Activated CD4-positive, CD25-positive, alpha-beta regulatory T cell treated with anti-CD3 and anti-CD28 coated beads, Interleukin-2, amount 50 U/mL, for 72 hours (primary cell): ENCODE data around the gene KRTAP10-3.
"Not testable (repeated sequence)": the region's sequence is repeated elsewhere in the genome, so short reads cannot be mapped to it uniquely, and the experiment has no call there.

Experiments
- DNase-seq: peaks from one replicate; pipeline ENCODE4 v3.0.0; 2021

KRTAP10-3 gene

DNA sequence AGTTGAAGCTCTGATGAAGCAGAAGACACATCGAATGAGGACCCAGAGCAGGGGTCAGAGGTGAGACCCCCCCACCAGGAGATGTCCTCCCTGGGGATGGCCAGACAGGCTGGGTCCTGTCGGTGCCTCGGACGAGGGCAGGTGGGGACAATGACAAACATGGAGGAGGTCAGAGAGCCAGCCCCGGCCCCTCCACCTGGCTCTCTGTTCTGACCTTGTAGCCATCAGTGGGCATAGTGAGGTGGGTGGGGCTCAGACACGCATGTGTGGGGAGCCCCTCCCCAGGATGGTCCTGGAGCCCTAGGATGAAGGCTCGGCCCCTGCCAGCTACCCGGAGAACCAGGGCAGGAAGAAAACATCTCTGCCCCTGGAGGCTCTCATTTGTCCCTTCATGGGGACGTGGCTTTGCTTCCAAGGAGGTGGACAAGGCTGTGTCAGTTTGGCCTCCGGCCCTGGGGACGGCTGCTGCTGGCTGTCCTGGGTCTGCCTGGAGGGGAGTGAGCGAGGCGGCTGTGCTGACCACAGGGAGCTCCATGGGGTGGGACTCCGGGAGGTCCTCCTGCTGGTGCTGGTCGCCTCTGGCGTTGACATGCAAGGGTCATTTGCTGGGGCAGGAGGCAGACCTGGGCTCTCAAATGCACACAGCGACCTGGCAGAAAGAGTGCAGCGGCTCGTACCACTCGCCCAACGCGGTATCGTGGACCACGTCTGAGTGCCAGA lies 31.2 kb upstream of the KRTAP10-3 start:
- no peak for DNase-seq

DNA sequence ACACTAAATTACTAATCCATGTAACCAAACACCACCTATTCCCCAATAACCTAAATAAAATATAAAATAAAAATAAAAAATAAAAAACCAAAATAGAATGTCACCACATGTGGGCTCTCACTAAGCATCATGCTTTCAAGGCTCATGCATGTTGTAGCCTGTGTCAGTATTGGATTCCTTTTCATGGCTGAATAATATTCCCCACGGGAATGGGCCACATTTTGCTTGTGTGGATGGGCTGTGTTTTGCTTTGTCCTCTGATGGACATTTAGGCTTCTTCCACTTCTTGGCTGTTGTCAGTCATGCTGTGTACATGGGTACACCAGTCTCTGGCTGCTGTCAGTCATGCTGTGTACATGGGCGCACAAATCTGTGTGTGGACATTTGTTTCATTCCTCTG lies 30.5 kb upstream of the KRTAP10-3 start:
- no peak for DNase-seq

DNA sequence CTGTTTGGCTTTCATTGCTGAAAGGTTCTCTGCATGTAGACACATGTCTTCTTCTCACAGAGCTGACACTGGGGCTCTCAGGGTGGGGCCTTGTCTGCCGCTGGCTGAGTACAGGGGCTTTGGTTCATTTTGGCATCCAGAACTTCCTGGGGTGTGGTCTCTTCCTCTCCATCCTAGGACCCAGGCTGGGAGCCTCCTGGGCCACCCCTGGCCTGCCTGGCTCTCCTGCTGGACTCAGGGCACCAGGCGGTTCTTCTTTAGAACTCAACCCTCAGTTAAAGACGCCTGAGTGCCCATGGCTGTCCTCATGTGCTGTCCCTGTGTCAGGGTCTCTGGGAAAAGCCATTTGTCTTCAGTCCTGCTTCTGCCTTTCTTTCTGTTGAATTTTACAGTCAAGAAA lies 27.3 kb upstream of the KRTAP10-3 start:
- no peak for DNase-seq

DNA sequence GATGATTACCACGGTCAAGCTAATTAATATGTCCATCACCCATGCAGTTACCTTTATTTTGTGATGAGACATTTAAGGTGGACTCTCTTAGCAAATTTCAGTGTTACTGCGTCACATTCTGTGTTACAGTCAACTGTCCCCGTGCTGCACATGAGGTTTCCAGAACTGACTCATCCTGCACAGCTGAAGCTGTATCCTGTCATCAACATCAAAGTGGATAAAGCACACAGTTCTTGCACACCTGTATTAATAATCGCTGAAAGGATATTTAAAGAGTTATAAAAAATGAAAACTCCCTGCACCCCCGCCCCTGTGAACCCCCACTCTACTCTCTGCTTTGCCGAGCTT lies 25.2 kb upstream of the KRTAP10-3 start:
- no peak for DNase-seq

DNA sequence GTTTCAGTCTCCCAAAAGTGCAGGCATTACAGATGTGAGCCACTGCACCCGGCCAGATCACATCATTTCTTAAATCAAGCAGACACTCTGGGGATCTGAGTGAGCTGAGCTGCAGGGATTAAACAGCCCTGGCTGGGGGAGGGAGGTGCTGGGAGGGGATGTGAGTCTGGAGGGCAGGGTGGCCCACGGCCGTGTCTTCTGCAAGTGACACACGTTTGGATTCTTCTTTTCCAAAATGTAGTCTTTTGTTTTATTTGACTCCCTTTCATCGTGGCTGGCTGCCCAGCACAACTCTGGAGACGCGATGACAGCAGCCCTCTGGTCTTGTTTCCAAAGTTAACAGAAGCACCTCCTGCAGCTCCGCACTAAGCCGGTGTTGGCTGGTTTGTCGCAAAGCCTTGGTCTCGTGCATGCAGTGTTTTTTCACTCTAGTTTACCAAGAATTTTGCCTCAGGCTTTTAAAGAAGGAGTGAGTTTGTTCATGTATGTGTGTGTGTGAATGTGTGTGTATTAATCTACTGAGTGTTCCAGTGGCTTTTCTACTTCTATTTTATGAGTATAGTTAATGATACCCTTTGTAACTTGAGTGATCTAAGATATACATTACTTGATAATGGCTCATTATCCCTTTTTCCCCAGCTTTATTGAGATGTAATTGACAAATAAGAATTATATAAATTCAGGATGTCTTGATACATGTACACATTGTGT lies 24.6 kb upstream of the KRTAP10-3 start:
- no peak for DNase-seq

DNA sequence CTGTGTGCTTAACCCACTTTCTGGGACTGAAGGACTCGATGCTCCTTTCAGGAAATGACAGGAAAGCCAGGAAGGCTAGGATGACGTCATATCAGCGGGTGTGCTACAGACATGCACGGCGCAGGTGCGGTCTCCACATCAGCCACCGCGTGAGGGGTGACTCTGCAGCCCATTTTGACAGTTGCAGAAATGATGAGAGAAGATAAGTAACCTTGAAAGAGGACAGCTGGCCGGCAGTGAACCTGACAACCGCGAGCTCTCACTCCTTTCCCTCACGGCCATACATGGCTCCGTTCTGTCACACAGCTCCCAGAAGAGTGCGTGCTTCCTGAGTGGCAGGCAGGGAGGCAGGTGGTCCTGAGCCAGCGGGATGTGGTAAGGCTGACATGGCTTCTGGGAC lies 23.5 kb upstream of the KRTAP10-3 start:
- no peak for DNase-seq

DNA sequence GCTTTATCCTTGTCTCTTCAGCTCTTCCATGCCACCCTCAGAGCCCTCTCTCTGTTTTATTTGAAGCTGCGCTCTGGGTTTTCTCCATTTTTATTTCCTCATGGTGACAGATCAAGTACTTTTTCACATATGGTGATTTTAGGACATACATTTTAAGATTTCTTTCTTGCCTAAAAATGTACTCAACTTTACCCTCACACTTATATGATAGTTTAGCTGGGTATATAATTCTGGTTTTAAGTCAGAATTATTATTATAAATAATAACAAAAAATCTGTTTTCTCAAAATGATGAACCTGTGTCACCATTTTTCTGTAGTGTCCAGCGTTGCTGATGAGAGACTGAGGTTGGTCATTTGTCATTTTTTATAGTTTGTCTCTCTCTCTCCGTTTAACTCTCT lies 22.6 kb upstream of the KRTAP10-3 start:
- no peak for DNase-seq

DNA sequence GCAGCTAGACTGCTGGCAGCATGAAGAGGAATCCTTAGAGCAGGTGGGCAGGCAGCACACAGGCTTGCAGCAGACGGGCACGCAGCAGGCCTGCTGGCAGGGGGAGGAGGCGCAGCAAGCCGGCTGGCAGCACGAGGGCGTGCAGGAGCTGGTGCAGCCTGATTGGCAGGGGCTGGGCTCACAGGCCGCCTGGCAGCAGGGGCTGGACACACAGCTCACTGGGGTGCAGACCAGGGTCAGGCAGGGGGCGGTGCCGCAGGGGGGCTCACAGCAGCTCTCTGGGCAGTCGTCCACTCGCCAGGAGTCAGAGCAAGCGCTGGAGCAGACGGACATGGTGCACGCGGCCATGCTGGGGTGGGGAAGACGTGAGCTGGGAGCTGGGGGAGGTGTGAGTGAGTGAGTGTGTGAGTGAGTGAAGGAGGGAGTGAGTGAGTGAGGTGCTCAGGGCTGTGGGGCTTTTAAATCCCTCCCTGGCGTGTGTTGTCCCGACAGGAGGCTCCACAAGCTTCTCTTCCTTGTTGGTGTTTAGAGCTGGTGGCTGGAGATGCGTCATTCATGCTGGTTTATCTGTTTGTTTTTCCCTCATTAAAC lies 21.7 kb upstream of the KRTAP10-3 start, which contains the start of gene KRTAP10-5:
TSS of gene KRTAP10-5 (minus strand) at position 374 of the 591 bp plus-strand sequence. CDS start at position 348, 26 bp downstream.
- not testable (repeated sequence) for DNase-seq

DNA sequence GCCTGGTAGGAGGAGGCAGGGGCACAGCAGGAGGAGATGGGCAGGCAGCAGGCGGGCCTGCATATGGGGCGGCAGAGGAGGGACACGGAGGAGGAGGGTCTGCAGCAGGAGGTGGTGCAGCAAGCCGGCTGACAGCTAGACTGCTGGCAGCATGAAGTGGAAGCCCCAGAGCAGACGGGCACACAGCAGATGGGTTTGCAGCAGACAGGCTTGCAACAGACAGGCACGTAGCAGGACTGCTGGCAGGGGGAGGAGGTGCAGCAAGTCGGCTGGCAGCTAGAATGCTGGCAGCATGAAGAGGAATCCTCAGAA lies 21.2 kb upstream of the KRTAP10-3 start:
- no peak for DNase-seq

DNA sequence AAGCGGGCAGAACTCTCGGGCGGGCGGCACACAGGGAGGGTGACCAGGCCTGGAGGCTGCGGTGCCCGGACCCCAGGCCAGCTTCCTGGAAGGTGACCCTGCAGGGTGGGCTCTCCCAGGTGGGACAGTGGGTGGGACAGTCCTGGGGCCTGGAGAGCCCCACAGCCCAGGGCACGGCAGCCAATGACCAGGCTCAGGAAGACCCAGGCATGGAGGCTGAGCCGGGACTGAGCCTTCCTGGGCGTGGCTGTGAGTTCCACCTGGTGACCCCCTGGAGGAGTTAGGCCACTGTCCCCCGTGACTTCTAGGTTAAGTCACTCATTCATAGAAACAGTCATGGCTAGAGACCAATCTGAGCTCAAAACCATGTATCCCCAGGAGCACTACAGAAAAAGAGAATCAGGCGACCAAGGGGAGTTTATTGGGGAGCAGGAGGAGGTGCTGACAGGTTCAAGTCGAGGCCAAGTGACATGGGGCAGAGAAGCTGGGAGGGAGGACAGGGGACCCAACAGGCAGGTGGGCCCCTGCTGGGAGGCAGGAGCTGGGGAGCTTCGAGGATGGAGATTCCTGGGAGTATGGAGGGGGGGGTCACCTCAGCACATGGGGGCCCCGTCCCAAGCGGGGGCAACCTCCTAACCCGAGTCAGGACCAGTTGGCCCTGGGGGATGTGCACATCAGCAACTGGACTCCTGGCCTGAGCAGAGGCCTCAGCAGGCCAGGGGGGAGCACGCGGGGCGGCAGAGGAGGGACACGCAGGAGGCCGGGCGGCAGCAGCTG lies 20.6 kb upstream of the KRTAP10-3 start:
- no peak for DNase-seq

DNA sequence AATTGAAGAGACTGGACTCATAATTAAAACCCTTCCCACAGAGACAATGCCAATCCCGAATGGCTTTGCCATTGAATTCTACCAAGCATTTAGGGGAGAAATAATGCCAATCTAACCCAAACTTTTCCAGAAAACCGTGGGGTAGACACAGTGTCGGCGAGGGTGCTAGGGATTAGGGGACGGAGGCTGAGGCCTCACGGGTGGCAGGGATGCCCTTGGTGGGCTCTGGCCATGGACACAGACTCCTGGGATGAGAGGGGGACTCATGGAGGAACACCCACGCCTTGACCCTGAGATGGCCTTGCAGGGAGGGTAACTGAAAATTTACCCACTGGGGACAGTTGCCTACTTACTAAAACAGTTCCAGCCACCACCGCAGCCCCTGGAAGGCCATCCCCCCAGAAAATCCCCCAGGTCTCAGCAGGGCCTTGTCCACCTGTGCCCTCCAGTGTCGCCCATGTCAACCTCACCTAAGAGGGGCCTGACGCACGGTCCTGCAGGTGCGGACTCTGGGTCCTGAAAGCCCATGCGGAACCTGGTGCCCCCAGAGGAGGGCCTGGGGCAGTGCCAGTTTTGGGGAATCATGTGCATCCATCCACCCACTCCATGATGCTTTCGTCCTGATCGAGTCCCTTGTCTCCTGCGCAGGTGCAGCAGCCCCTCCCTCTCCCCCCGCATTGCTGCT lies 19.9 kb upstream of the KRTAP10-3 start:
- DNase-seq: no peak

DNA sequence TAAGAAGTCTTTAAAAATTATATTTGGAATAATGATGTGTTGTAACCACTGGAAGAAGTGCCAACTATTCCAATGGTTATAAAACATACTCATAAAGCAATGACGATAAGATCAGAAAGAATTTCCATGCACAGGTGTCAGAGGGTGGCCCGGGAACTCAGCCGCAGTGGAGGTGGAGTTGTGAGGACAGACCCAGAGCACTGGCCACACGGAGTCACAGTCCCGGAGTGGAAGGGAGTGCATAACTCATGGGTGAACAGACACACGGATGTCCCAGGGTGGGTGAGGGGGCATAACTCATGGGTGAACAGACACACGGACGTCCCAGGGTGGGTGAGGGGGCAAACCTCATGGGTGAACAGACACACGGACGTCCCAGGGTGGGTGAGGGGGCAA lies 17.4 kb upstream of the KRTAP10-3 start:
- DNase-seq: no peak

DNA sequence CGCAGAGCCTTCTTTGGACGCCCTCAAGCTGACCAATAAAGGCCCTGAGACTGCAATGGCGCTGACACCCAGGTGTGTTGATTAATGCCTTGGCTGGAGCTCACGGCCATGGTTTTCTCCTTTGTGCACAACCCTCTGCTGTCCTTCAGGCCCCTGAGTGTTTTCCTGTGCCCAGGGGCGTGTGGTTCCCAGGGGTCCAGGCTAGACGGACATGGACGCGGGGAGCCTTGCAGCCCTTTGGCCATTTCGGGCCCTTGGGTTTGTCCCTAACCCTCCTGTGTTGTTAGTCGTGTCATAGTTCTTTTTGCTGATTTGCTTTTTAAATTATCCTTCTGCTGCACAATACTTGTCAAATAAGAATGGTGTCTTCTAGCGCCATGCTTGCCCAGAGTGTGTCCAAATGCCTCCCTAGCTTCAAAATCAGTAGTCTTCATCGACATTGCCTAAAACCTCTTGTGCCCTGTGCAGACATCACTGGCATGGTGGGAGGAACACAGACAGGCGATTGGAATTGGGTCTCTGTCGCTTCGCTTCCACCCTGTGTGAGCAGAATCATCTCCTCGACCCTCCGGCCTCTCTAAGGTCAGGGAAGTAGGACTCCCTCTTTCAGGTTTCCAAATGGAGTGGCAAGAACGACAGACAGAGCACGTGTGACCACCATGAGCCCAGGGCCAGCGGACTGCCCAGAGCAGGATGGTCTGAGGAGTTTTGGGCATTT lies 16.9 kb upstream of the KRTAP10-3 start:
- DNase-seq: no peak

DNA sequence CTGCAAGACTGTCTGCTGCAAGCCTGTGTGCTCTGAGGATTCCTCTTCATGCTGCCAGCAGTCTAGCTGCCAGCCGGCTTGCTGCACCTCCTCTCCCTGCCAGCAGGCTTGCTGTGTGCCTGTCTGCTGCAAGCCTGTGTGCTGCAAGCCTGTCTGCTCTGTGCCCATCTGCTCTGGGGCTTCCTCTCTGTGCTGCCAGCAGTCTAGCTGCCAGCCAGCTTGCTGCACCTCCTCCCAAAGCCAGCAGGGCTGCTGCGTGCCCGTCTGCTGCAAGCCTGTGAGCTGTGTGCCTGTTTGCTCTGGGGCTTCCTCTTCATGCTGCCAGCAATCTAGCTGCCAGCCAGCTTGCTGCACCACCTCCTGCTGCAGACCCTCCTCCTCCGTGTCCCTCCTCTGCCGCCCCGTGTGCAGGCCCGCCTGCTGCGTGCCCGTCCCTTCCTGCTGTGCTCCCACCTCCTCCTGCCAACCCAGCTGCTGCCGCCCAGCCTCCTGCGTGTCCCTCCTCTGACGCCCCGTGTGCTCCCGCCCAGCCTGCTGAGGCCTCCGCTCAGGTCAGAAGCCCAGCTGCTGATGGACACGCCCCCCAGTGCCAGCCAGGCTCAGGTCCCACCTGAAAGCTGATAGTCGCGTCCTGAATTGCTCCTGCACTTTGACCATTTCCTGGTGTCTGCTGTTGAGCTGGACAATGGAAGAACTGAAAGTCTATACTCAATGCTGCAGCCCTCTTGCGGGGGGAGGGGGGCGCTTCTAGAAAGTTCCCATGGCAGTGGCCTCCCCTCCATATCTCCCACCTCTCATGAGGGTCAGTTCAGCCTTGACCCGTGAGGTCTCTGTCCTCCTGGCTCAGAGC lies 16.1 kb upstream of the KRTAP10-3 start:
- no peak for DNase-seq

DNA sequence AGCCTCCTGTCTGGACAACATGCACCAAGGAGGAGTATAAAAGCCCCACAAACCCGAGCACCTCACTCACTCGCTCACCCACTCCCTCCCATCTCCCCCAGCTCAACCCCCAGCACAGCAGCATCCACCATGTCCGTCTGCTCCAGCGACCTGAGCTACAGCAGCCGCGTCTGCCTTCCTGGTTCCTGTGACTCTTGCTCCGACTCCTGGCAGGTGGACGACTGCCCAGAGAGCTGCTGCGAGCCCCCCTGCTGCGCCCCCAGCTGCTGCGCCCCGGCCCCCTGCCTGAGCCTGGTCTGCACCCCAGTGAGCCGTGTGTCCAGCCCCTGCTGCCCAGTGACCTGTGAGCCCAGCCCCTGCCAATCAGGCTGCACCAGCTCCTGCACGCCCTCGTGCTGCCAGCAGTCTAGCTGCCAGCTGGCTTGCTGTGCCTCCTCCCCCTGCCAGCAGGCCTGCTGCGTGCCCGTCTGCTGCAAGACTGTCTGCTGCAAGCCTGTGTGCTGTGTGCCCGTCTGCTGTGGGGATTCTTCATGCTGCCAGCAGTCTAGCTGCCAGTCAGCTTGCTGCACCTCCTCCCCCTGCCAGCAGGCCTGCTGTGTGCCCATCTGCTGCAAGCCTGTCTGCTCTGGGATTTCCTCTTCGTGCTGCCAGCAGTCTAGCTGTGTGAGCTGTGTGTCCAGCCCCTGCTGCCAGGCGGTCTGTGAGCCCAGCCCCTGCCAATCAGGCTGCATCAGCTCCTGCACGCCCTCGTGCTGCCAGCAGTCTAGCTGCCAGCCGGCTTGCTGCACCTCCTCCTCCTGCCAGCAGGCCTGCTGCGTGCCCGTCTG lies 15.2 kb upstream of the KRTAP10-3 start, which contains the start of gene KRTAP10-4:
TSS of gene KRTAP10-4 (plus strand) at position 100 of the 827 bp plus-strand sequence. CDS start at position 130, 30 bp downstream.
- DNase-seq: not testable (repeated sequence)

DNA sequence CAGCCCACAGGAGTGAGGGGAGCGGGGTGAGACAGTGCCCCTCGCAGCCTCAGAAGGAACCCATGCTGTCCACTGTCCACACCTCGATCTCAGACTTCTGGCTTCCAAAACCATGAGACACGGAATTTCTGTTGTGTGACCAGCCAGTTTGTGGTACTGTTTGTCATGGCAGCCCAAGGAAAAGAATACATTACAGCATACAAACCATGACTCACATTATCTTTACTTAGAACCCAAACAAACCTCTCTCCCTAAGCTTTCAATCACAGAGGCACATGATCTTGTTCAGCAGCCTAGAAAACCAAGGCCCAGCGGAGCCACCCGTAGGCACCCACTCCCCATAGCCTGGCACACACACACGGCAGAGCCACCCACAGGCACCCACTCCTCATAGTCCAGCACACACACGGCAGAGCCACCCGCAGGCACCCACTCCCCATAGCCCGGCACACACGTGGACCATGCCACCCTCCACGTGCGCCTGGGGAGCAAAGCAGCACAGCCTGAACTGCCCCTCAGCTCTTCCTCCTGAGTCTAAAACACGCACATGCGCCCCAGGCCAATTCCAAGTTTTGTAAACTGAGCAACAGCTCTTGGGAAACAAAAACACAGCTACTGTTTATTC lies 14.5 kb upstream of the KRTAP10-3 start:
- no peak for DNase-seq

DNA sequence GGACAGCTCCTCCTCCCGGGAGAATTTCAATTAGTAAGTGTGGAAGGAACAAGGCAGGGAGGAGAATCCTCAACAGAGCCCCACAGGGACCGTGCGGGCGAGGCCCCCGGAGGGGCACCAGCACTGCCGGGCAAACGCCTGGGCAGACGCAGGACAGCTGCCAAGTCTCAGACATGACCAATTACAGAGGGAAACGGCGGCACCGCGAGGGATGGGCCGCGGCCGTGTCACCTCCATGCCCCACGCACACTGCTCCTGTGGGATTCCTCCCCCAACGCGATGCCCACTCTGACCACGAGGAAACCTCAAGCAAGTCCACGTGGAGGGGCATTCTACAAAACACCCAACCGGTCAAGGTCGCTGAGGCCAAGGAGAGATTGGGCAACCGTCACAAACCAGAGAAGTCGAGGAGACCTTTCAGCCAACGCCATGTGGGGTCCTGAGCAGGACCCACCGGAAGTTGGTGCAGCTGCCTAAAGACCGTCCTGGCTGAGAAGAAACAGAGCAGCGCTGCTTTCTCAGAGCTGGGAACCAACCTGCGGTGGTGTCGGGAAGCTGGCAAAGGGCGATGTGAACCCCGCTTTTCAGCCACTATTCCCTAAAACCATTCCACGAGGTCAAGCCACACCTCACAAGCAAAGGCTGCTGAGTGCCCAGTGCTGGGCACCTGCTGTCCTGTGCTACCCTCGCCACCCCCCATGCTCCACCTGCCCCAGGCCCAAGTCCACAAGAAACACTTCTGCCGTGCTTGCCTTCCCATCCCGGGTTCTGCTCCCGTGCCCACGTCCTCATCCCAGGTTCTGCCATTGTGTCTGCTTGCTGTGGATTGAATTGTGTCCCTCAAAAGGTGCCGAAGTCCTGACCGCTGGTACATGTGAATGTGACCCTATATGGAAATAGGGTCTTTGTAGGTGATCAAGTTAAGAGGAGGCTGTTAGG lies 13.5 kb upstream of the KRTAP10-3 start:
- no peak for DNase-seq

DNA sequence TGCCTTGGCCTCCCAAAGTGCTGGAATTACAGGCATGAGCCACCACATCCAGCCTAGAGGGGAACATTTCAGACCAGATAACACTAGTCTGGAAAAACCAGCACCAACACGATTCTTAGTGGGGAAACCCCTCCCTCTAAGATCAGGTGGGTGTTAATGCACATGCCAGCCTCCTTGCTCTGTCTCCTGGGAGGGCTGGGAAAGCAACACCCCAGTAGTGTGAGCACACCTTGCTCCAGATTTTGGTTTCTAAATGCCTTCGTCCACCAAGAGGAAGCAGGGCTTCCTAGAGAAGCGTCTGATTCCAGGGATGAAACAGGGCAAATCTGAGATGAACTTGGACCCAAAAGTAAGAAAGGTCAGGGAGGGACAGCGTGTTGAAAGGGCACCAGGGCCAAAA lies 12.7 kb upstream of the KRTAP10-3 start:
- no peak for DNase-seq
